Measurements from ENCODE around the gene KATNBL1.

GRCh38 chr15:34101366-34102174 lies 108.3 kb downstream of the KATNBL1 start, which contains the start of the genes EMC7 and PGBD4:
- TF ChIP-seq CTCF (conservative IDR thresholded peaks at IDR 0.05), result no peak
- no peak for TF ChIP-seq ZFX (IDR thresholded peaks at IDR 0.05)

Data from C4-2B (cell line).